Hepatocyte (in vitro differentiated cells): ENCODE results near the gene ABCA9.

Source experiments
- CTCF ChIP-seq: fragments of 200-600 bp; sonication (generic); IDR thresholded peaks from 2 replicates; pipeline ENCODE4 v1.5.1; 2016; ENCODE audit warnings: antibody characterized with exemption, mild to moderate bottlenecking; ENCODE audit not compliant: poor library complexity
- EZH2phosphoT487 ChIP-seq: fragments of 200-600 bp; sonication (generic); IDR thresholded peaks from one replicate; pipeline ENCODE4 v1.6.1; 2018; ENCODE audit warnings: antibody characterized with exemption, mild to moderate bottlenecking, low read depth, moderate library complexity; ENCODE audit not compliant: unreplicated experiment, severe bottlenecking

GRCh38 chr17:69075823-69076222 is 15.1 kb upstream of the ABCA9 start:
- TF ChIP-seq CTCF (no peak), EZH2phosphoT487 (no peak)
